ENCODE measurements around the gene GRK7. TPM values are rescaled to one million over a fixed set of nuclear protein-coding genes. Genes with fewer than 3 reads are reported as not detected.

GRK7 gene
- total RNA-seq, 1 donor from 2014 or later, result not detected

GRCh38 chr3:141724186-141724585, 39.0 kb upstream of the GRK7 start:
- no peak overlapping the region for H3K27ac Mint-ChIP-seq
- H3K4me3 Mint-ChIP-seq, result no peak overlapping the region

GRCh38 chr3:141725036-141725435, 38.2 kb upstream of the GRK7 start:
- no peaks in the 10 kb centered on the region for H3K4me1 Mint-ChIP-seq
- H3K27me3 Mint-ChIP-seq (ENCODE audit: low read depth), result no peaks in the 10 kb centered on the region
- no peaks in the 10 kb centered on the region for H3K36me3 Mint-ChIP-seq
- TF ChIP-seq, protein P1, sequence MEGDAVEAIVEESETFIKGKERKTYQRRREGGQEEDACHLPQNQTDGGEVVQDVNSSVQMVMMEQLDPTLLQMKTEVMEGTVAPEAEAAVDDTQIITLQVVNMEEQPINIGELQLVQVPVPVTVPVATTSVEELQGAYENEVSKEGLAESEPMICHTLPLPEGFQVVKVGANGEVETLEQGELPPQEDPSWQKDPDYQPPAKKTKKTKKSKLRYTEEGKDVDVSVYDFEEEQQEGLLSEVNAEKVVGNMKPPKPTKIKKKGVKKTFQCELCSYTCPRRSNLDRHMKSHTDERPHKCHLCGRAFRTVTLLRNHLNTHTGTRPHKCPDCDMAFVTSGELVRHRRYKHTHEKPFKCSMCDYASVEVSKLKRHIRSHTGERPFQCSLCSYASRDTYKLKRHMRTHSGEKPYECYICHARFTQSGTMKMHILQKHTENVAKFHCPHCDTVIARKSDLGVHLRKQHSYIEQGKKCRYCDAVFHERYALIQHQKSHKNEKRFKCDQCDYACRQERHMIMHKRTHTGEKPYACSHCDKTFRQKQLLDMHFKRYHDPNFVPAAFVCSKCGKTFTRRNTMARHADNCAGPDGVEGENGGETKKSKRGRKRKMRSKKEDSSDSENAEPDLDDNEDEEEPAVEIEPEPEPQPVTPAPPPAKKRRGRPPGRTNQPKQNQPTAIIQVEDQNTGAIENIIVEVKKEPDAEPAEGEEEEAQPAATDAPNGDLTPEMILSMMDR (IDR thresholded peaks at IDR 0.05; ENCODE audit: unreplicated experiment), result no peak
- no peak overlapping the region for H3K4me3 Mint-ChIP-seq
- DNase-seq (ENCODE audit: low spot score in 2 of 2, unreplicated experiment in 2 of 2), result no peak
- no peak overlapping the region for H3K27ac Mint-ChIP-seq
- no peaks in the 10 kb centered on the region for H3K9me3 Mint-ChIP-seq

More at GRCh38 chr3:141724186-141724585, 39.0 kb upstream of the GRK7 start:
- no peaks in the 10 kb centered on the region for H3K9me3 Mint-ChIP-seq
- H3K36me3 Mint-ChIP-seq, result no peaks in the 10 kb centered on the region
- H3K4me1 Mint-ChIP-seq, result no peaks in the 10 kb centered on the region
- DNase-seq (ENCODE audit: low spot score in 2 of 2, unreplicated experiment in 2 of 2), result no peak
- TF ChIP-seq, protein P1 (IDR thresholded peaks at IDR 0.05; ENCODE audit: unreplicated experiment), result no peak
- H3K27me3 Mint-ChIP-seq (ENCODE audit: low read depth), result no peaks in the 10 kb centered on the region

DNA sequence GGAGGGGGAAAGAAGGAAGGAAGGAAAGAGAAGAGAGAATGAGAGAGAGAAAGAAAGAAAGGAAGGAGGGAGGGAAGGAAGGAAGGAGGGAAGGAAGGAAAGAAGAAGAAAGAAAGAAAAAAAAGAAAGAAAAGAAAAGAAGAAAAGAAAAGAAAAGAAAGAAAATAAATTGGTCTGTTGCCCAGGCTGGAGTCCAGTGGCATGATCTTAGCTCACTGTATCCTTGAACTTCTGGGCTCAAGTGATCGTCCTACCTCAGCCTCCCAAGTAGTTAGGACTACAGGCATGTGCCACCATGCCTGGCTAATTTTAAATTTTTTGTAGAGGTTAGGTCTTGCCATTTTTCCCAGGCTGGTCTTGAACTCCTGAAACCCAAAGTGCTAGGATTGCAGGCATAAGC, 36.7 kb upstream of the GRK7 start:
- Mint-ChIP-seq H3K4me1 (no peaks in the 10 kb centered on the region), H3K9me3 (no peaks in the 10 kb centered on the region), H3K4me3 (no peak overlapping the region), H3K36me3 (no peaks in the 10 kb centered on the region), H3K27me3 (ENCODE audit: low read depth) (no peaks in the 10 kb centered on the region), H3K27ac (no peak overlapping the region)
- TF ChIP-seq, protein P1 (IDR thresholded peaks at IDR 0.05; ENCODE audit: unreplicated experiment), result no peak
- DNase-seq (ENCODE audit: low spot score in 2 of 2, unreplicated experiment in 2 of 2), result no peak

DNA sequence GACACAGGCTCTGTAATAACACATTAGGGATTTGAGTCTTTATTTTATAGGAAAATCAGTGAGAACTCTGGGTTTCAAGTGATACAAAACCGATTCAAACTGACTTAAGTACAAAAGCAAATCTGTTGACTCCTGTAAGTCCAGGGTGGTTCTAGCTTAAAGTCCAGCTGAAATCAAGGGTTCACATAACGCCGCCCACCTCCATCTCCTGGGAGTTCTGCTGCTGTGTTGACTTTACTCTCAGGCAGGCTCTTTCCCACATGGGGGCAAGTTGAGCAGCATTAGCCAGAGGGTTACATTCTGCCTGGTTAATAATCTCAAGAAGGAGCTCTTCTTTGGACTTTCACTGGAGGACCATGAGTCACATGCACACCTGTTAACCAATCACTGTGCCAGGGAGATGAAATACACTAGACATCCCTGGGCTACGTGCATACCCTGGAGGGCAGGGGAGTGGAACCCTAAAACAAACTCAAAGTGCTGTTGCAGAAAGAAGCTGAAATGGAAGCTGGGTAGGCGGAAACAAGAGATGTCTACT, 34.8 kb upstream of the GRK7 start:
- H3K36me3 Mint-ChIP-seq, result no peaks in the 10 kb centered on the region
- H3K27ac Mint-ChIP-seq, result no peak overlapping the region

DNA sequence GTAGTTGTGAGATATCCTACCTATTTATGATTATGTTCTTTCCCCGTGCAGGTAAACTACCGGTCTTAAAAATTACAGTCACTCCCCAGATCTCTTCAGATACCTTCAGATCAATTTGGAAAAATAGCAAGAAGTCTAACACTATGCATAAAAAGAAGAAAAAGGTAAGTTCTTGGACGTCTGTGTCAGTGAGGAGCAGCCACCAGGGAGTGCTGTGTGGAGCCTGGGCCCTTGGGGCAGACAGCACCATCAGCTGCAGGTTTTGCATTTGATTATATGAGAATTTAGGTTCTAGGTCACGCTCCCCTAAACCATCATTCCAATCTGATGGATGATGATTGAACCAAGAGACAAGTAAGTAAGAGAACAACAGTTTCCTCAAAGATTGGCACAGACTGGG, 34.0 kb upstream of the GRK7 start:
- H3K9me3 Mint-ChIP-seq, result peaks cover 7% of the 10 kb centered on the region
- H3K4me3 Mint-ChIP-seq, result no peak overlapping the region
- DNase-seq (ENCODE audit: low spot score in 2 of 2, unreplicated experiment in 2 of 2), result no peak
- no peaks in the 10 kb centered on the region for H3K4me1 Mint-ChIP-seq
- TF ChIP-seq, protein P1 (IDR thresholded peaks at IDR 0.05; ENCODE audit: unreplicated experiment), result no peak
- no peaks in the 10 kb centered on the region for H3K36me3 Mint-ChIP-seq
- H3K27ac Mint-ChIP-seq, result no peak overlapping the region
- H3K27me3 Mint-ChIP-seq (ENCODE audit: low read depth), result no peaks in the 10 kb centered on the region

More for the DNA sequence above, 34.8 kb upstream of the GRK7 start:
- H3K4me3 Mint-ChIP-seq, result no peak overlapping the region
- TF ChIP-seq, protein P1 (IDR thresholded peaks at IDR 0.05; ENCODE audit: unreplicated experiment), result no peak
- no peaks in the 10 kb centered on the region for H3K27me3 Mint-ChIP-seq (ENCODE audit: low read depth)
- no peaks in the 10 kb centered on the region for H3K4me1 Mint-ChIP-seq
- peaks cover 7% of the 10 kb centered on the region for H3K9me3 Mint-ChIP-seq
- no peak for DNase-seq (ENCODE audit: low spot score in 2 of 2, unreplicated experiment in 2 of 2)

- H3K36me3 Mint-ChIP-seq, result no peaks in the 10 kb centered on the region
- H3K9me3 Mint-ChIP-seq, result peaks cover 10% of the 10 kb centered on the region
Measured at GRCh38 chr3:141735176-141735575, 28.0 kb upstream of the GRK7 start.

More at GRCh38 chr3:141735176-141735575, 28.0 kb upstream of the GRK7 start:
- no peak for DNase-seq (ENCODE audit: low spot score in 2 of 2, unreplicated experiment in 2 of 2)
- Mint-ChIP-seq H3K4me1 (peaks cover 10% of the 10 kb centered on the region), H3K4me3 (no peak overlapping the region), H3K27ac (no peak overlapping the region), H3K27me3 (ENCODE audit: low read depth) (no peaks in the 10 kb centered on the region)
- TF ChIP-seq, protein P1 (IDR thresholded peaks at IDR 0.05; ENCODE audit: unreplicated experiment), result no peak

All from mesothelial cell of epicardium (in vitro differentiated cells).